ENCODE measurements around the gene SLC66A3.

- TF ChIP-seq CTCF (conservative IDR thresholded peaks at IDR 0.05; ENCODE audit: low read depth, low read length), result no peak
- no peak for TF ChIP-seq EZH2 (IDR thresholded peaks at IDR 0.05; ENCODE audit: low read length, unreplicated experiment)
Measured at GRCh38 chr2:11187083-11187619, 31.9 kb downstream of the SLC66A3 start.
